ENCODE data around the gene STAB2. TPM values are rescaled to one million over a fixed set of nuclear protein-coding genes. Genes with fewer than 3 reads are reported as not detected.

The STAB2 gene
- total RNA-seq, 4 donors from 2014 or later = 0.15 to 0.16 TPM; not detected in 2

DNA sequence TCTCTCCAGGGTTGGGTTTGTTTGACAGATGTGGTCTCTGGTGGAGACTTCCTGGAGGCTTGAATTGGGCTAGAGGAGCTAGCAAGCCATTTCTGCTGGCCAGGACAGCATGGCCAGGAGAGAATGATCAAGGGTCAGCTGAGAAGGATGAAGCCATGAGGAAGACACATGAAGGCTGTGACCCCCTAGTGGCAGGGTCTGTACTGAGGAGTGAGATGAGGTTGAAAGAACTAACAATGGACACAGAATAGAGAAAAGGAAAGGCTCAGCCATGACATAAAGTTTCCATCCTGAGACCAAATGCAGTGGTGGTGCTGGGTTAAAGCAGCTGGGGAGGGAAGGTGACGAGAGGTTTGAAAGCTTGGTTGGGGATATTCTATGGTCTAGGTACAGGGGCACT, 164.1 kb downstream of the STAB2 start:
- no peak for TF ChIP-seq POLR2A (IDR thresholded peaks at IDR 0.05)
- TF ChIP-seq, protein P1, sequence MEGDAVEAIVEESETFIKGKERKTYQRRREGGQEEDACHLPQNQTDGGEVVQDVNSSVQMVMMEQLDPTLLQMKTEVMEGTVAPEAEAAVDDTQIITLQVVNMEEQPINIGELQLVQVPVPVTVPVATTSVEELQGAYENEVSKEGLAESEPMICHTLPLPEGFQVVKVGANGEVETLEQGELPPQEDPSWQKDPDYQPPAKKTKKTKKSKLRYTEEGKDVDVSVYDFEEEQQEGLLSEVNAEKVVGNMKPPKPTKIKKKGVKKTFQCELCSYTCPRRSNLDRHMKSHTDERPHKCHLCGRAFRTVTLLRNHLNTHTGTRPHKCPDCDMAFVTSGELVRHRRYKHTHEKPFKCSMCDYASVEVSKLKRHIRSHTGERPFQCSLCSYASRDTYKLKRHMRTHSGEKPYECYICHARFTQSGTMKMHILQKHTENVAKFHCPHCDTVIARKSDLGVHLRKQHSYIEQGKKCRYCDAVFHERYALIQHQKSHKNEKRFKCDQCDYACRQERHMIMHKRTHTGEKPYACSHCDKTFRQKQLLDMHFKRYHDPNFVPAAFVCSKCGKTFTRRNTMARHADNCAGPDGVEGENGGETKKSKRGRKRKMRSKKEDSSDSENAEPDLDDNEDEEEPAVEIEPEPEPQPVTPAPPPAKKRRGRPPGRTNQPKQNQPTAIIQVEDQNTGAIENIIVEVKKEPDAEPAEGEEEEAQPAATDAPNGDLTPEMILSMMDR (IDR thresholded peaks at IDR 0.05) = no peak
- 87 to 94% methylated on average over 1 of the region's 1 CpG for WGBS, 2 donors
- H3K4me3 ChIP-seq (ENCODE audit: low read depth, poor library complexity, severe bottlenecking) = no peak overlapping the region
- intact Hi-C loops (cut with DNase I; ENCODE audit: low total_unique reads) = no loop called here
- DNase-seq (ENCODE audit: low spot score in 2 of 2) = no peak

DNA sequence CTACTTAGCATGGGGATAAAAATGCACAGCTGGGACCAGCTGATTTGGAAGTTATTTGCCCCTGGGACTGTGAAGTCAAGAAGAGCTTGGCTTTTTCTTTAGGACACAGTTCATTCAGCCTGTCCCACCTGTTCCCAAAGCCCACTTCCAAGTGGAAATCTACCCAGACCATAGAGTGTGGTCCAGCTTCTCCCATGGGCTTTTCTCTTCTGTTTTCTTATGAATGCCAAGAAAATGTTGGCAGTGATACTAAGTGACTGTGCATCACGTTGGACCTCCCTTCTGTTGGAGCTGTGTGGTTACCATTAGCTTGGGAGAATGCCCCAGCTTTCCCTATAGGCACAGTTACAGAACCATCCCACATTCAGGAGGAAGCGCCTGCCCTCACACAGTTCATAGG, 164.5 kb downstream of the STAB2 start:
- no peak for TF ChIP-seq POLR2A (IDR thresholded peaks at IDR 0.05)
- TF ChIP-seq, protein P1 (IDR thresholded peaks at IDR 0.05) = no peak
- intact Hi-C loops (cut with DNase I; ENCODE audit: low total_unique reads) = no loop called here
- no peak overlapping the region for H3K4me3 ChIP-seq (ENCODE audit: low read depth, poor library complexity, severe bottlenecking)
- WGBS, 2 donors = 48 to 51% methylated on average over 2 of the region's 2 CpGs
- no peak for DNase-seq (ENCODE audit: low spot score in 2 of 2)

- 61 to 64% methylated on average over 3 of the region's 3 CpGs for WGBS, 2 donors
- H3K4me3 ChIP-seq (ENCODE audit: low read depth, poor library complexity, severe bottlenecking) = no peak overlapping the region
- TF ChIP-seq, protein P1 (IDR thresholded peaks at IDR 0.05) = no peak
- no peak for TF ChIP-seq POLR2A (IDR thresholded peaks at IDR 0.05)
- DNase-seq (ENCODE audit: low spot score in 2 of 2) = no peak
- intact Hi-C loops (cut with DNase I; ENCODE audit: low total_unique reads) = no loop called here
Measured at GRCh38 chr12:103755425-103755824, 168.4 kb downstream of the STAB2 start.

GRCh38 chr12:103756443-103756842, 169.4 kb downstream of the STAB2 start:
- DNase-seq (ENCODE audit: low spot score in 2 of 2) = no peak
- H3K4me3 ChIP-seq (ENCODE audit: low read depth, poor library complexity, severe bottlenecking) = no peak overlapping the region
- 90 to 97% methylated on average over 5 of the region's 5 CpGs for WGBS, 2 donors
- intact Hi-C loops (cut with DNase I; ENCODE audit: low total_unique reads) = no loop called here
- TF ChIP-seq, protein P1 (IDR thresholded peaks at IDR 0.05) = no peak
- no peak for TF ChIP-seq POLR2A (IDR thresholded peaks at IDR 0.05)

DNA sequence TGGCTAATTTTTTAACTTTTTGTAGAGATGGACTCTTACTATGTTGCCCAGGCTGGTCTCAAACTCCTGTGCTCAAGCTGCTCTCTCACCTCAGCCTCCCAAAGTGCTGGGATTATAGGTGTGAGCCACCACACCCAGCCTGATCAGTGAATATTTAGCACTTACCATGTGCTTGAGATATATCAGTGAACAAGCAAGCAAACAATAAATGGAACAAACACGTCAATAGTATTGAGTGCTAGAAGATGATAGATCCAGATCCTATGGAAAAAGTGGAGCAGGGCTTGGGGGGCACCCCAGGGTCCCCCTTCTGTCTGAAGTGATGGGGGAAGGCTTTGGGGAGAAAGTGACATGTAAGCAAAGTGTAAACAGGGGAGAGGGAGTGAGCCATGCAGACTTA, 170.2 kb downstream of the STAB2 start:
- no peak overlapping the region for H3K4me3 ChIP-seq (ENCODE audit: low read depth, poor library complexity, severe bottlenecking)
- 86 to 95% methylated on average over 1 of the region's 1 CpG for WGBS, 2 donors
- intact Hi-C loops (cut with DNase I; ENCODE audit: low total_unique reads) = no loop called here
- TF ChIP-seq POLR2A (IDR thresholded peaks at IDR 0.05) = no peak
- TF ChIP-seq, protein P1 (IDR thresholded peaks at IDR 0.05) = no peak
- DNase-seq (ENCODE audit: low spot score in 2 of 2) = no peak

DNA sequence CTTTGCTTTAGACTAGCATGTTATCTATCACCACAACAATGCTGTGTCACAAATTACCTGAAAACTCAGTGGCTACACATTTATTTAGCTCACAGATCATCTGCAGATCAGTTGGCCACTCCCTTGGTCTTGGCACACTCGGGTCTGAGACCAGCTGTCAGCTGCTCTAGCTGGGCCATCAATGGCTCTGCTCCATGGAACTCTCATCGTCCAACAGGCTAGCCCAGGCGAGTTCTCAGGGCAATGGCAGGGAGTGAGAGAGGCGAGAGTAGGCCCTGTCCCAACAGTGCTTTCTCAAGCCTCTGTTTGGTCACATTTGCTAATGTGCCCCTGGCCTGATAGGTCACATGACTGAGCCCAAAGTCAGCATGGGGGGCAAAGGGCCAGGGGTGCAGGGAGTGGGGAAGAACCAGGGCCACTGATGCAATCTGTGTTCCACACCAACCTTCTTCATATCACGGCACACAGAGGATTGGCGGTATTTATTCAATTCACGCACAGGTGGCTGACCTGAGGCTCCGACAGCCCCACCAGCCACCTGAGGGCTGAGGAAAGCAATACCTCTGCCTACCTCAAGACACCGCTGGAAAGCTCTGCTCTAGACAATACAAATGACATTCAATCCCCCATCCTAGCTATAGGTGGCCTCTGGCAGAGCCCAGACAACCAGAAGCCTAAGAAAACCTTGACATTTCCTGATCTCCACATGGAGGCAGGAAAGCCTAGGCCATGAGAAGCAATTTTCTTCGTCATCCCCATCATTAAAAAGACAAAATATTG, 171.4 kb downstream of the STAB2 start:
- H3K4me3 ChIP-seq (ENCODE audit: low read depth, poor library complexity, severe bottlenecking) = no peak overlapping the region
- WGBS, 2 donors = 76% methylated on average over 10 of the region's 10 CpGs
- no peak for DNase-seq (ENCODE audit: low spot score in 2 of 2)
- intact Hi-C loops (cut with DNase I; ENCODE audit: low total_unique reads) = no loop called here
- TF ChIP-seq, protein P1 (IDR thresholded peaks at IDR 0.05) = no peak
- no peak for TF ChIP-seq POLR2A (IDR thresholded peaks at IDR 0.05)

Measured in lower leg skin (tissue), 4 donors.